Subcutaneous adipose tissue (tissue), 4 donors: ENCODE results near the gene SH2D6. TPM values are rescaled to one million over a fixed set of nuclear protein-coding genes. Genes with fewer than 3 reads are reported as not detected.

Experiments
- CTCF ChIP-seq: fragments of 450-650 bp; IDR thresholded peaks from one replicate; pipeline ENCODE4 v1.5.1; 2016; ENCODE audit warnings: low read depth, mild to moderate bottlenecking, control low read depth, antibody characterized with exemption, moderate library complexity
- total RNA-seq, 4 donors: library from RNA; depleted of rRNA; stranded (reverse); fragments of >200 nt; gene quantifications; one replicate each; pipeline ENCODE4 v1.1.0, GENCODE V29; 2016

The SH2D6 gene
- total RNA-seq: 1 to 10 TPM in 1 of 4 donors, not detected in 3; 2.8 TPM

GRCh38 chr2:85418132-85419008 lies at the start of gene SH2D6:
TSS of gene SH2D6 (plus strand) at chr2:85418714. CDS start at chr2:85429466, 10,752 bp downstream.
- no peak for TF ChIP-seq CTCF

GRCh38 chr2:85368921-85369320 lies 49.6 kb upstream of the SH2D6 start:
- TF ChIP-seq CTCF: no peak

DNA sequence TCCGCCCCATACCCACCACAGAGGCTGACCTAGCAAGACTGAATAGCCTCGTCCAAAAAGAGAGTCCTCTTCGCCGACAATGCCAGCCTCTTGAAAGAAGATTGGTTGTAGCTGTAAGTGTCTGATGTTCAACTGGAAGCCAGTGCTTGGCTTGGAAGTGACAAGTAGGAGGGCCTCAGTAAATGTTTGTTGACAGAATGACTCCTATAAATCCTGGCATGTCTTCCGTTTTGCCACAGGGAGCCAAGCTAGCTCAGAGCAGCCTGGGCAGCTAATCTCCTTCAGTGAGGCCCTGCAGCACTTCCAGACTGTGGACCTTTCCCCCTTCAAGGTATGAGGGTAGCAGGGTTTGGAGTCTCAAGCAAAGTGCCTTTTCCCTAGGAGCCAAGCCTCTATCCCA lies 49.0 kb upstream of the SH2D6 start:
- no peak for TF ChIP-seq CTCF

GRCh38 chr2:85371045-85371444 lies 47.5 kb upstream of the SH2D6 start:
- TF ChIP-seq CTCF: no peak

DNA sequence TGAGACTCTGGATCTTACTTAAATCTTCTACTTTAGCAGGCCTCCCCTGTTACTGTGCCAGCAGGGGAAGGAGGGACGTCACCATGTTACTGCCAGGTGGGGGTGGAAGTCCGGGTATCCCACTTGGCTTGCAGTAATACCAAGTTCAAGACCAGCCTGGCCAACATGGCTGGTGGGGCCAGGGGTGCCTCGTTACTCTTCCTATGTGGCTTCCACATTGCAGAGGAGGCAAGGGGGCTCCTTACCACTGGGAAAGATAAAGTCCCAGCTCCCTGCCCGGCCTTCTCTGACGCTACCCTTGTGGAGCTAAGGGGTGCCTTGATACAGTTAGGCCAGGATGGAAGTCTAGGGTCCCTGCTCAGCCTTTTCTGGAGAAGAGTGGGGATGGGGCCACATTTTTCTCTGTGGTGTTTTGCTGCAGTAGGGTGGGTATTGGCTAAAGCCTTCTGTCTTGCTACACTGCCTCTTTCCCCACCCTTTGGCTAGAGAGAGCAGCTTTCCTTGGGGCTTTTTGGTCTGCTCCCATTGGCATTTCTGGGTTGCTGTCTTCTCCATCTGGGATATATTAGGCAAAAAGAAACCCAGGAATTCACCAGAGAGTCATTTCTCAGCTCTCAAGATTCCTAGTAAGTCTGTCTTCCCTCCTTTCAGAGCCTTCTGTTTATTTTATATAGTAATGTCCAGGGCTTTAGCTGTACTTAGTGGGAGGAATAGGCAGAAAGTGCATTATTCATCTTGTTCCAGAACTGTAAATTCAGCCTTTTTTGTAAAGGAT lies 42.0 kb upstream of the SH2D6 start:
- no peak for TF ChIP-seq CTCF

DNA sequence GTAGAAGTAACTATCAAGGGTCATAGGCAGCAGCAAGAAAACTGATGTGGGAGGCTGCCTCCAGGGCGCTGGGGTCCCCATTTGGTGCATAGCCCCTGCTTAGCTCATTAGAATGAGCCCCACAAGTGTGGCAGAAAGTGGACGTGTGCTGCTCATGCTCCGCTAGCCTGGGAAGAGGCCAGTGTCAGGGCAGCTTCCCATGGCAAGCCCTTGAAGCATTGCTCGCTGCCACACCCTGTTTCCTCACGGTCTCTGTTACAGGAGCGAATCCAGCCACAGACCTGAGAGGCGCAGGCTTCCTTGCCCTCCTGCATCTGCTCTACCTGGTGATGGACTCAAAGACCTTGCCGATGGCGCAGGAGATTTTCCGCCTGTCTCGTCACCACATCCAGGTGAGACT lies 41.4 kb upstream of the SH2D6 start:
- TF ChIP-seq CTCF: no peak

GRCh38 chr2:85378257-85378656 lies 40.3 kb upstream of the SH2D6 start:
- no peak for TF ChIP-seq CTCF
